Bronchial epithelial cell (primary cell): ENCODE data around the gene CEP250. TPM values are rescaled to one million over a fixed set of nuclear protein-coding genes. Genes with fewer than 3 reads are reported as not detected.
"Not testable (repeated sequence)": the region's sequence is repeated elsewhere in the genome, so short reads cannot be mapped to it uniquely, and the experiment has no call there.

ENCODE experiments used
- DNase-seq: peaks from one replicate; pipeline ENCODE4 v3.0.0-alpha.2; 2010; ENCODE audit warnings: low read depth
- FAIRE-seq: peaks from 2 replicates; lab custom pipeline; 2011; peaks lifted over from hg19 to GRCh38; lab: Jason Lieb, UNC
- H3K27me3 ChIP-seq: 2 replicates; pipeline ENCODE4 v1.5.1; 2011; ENCODE audit warnings: low read length; ENCODE audit not compliant: control insufficient read depth, insufficient read depth
- H3K36me3 ChIP-seq: 2 replicates; pipeline ENCODE4 v1.5.1; 2011; ENCODE audit warnings: low read length; ENCODE audit not compliant: control insufficient read depth, insufficient read depth
- H3K4me3 ChIP-seq: 2 replicates; pipeline ENCODE4 v1.5.1; 2011; ENCODE audit warnings: mild to moderate bottlenecking, low read depth, low read length, control low read depth
- CTCF ChIP-seq: IDR thresholded peaks from 2 replicates; pipeline ENCODE4 v1.5.1; 2011; ENCODE audit warnings: mild to moderate bottlenecking, moderate library complexity, low read length, control low read depth, inconsistent platforms; ENCODE audit not compliant: insufficient read depth, severe bottlenecking
- total RNA-seq: library from RNA; depleted of rRNA; stranded (reverse); fragments of >200 nt; gene quantifications from 2 replicates; pipeline ENCODE4 v1.2.1, GENCODE V29; 2014

Gene CEP250
- total RNA-seq, 1 donor from 2014 or later = 15.0 TPM

GRCh38 chr20:35447082-35447789 is 8.2 kb upstream of the CEP250 start:
- no peaks in the 10 kb centered on the region for H3K36me3 ChIP-seq
- no peaks in the 10 kb centered on the region for H3K27me3 ChIP-seq
- peak; percentile 91 for TF ChIP-seq CTCF
- FAIRE-seq (no peak), DNase-seq (peak; percentile 71)
- H3K4me3 ChIP-seq = peak overlapping the region; percentile 25

- Histone ChIP-seq H3K36me3 (no peaks in the 10 kb centered on the region), H3K27me3 (no peaks in the 10 kb centered on the region), H3K4me3 (no peak overlapping the region)
- FAIRE-seq (no peak), DNase-seq (no peak)
- no peak for TF ChIP-seq CTCF
Observed at GRCh38 chr20:35448788-35449373, 6.5 kb upstream of the CEP250 start.

GRCh38 chr20:35449855-35450254 is 5.5 kb upstream of the CEP250 start:
- H3K4me3 ChIP-seq, H3K36me3 ChIP-seq, DNase-seq, H3K27me3 ChIP-seq, FAIRE-seq: not testable (repeated sequence)

- no peak overlapping the region for H3K4me3 ChIP-seq
- no peaks in the 10 kb centered on the region for H3K36me3 ChIP-seq
- no peaks in the 10 kb centered on the region for H3K27me3 ChIP-seq
- TF ChIP-seq CTCF = no peak
- DNase-seq (peak; percentile 97), FAIRE-seq (no peak)
Observed at GRCh38 chr20:35451295-35451694, 4.1 kb upstream of the CEP250 start.

GRCh38 chr20:35453647-35454046 is 1.8 kb upstream of the CEP250 start:
- no peak for DNase-seq
- H3K27me3 ChIP-seq = no peaks in the 10 kb centered on the region
- TF ChIP-seq CTCF = no peak
- no peak overlapping the region for H3K4me3 ChIP-seq
- no peak for FAIRE-seq
- H3K36me3 ChIP-seq = no peaks in the 10 kb centered on the region

- H3K27me3 ChIP-seq, H3K36me3 ChIP-seq, H3K4me3 ChIP-seq, FAIRE-seq, DNase-seq: not testable (repeated sequence)
Observed at GRCh38 chr20:35456700-35457099, 1.3 kb downstream of the CEP250 start.

GRCh38 chr20:35457539-35457938 is 2.1 kb downstream of the CEP250 start:
- not testable (repeated sequence) for H3K4me3 ChIP-seq, H3K27me3 ChIP-seq, H3K36me3 ChIP-seq, FAIRE-seq, DNase-seq
